ENCODE results near the gene TCAP.

- TF ChIP-seq CTCF (IDR thresholded peaks at IDR 0.05) (no peak), EP300 (IDR thresholded peaks at IDR 0.05) (no peak)
Measured at GRCh38 chr17:39697961-39698360, 32.8 kb downstream of the TCAP start.

All from gastroesophageal sphincter (tissue), 3 donors.